CMK (cell line): Measurements from ENCODE around the gene ZNF358.

Experiments
- DNase-seq: peaks from one replicate; pipeline ENCODE4 v3.0.0-alpha.2; 2010; ENCODE audit warnings: low read depth

Gene ZNF358

GRCh38 chr19:7559102-7559501, 43.2 kb downstream of the ZNF358 start:
- DNase-seq = no peak

GRCh38 chr19:7560255-7560654, 44.4 kb downstream of the ZNF358 start:
- no peak for DNase-seq

GRCh38 chr19:7561325-7561724, 45.4 kb downstream of the ZNF358 start:
- DNase-seq = no peak

GRCh38 chr19:7562646-7563393, 46.9 kb downstream of the ZNF358 start:
- no peak for DNase-seq

GRCh38 chr19:7564866-7565265, 49.0 kb downstream of the ZNF358 start:
- no peak for DNase-seq

GRCh38 chr19:7565332-7565731, 49.4 kb downstream of the ZNF358 start:
- DNase-seq = no peak
